ENCODE measurements around the gene TGIF2.
"Not testable (repeated sequence)": the region's sequence is repeated elsewhere in the genome, so short reads cannot be mapped to it uniquely, and the experiment has no call there.

TGIF2 gene

GRCh38 chr20:36613974-36614373 lies 40.6 kb downstream of the TGIF2 start:
- DNase-seq (ENCODE audit: low read depth): no peak

GRCh38 chr20:36614781-36615557 lies 41.6 kb downstream of the TGIF2 start:
- no peak for DNase-seq (ENCODE audit: low read depth)

- no peak for DNase-seq (ENCODE audit: low read depth)
Observed at GRCh38 chr20:36620917-36621316, 47.5 kb downstream of the TGIF2 start.

- DNase-seq (ENCODE audit: low read depth): no peak
Observed at GRCh38 chr20:36623444-36623843, 50.0 kb downstream of the TGIF2 start.

GRCh38 chr20:36624068-36624943 lies 50.9 kb downstream of the TGIF2 start:
- DNase-seq (ENCODE audit: low read depth): no peak

- no peak for DNase-seq (ENCODE audit: low read depth)
Observed at GRCh38 chr20:36624944-36625324, 51.5 kb downstream of the TGIF2 start.

DNA sequence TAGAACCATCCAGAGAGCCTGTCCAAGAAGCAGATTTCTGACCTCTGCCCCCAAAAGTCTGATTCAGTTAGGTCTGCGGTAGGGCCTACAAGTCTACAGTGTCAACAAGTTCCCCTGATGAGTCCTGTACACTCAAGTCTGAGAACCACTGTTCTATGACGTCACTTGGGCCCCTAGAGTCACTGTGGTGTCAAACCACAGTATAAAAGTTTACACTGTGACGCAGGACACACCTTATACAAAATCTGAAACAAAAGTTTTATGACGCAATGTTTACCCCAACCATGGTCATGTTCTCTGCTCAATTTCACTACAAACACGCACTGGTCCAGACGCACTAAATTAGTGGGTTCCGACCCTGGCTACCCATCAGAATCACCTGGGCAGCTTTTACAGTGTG lies 54.7 kb downstream of the TGIF2 start:
- DNase-seq (ENCODE audit: low read depth): no peak

DNA sequence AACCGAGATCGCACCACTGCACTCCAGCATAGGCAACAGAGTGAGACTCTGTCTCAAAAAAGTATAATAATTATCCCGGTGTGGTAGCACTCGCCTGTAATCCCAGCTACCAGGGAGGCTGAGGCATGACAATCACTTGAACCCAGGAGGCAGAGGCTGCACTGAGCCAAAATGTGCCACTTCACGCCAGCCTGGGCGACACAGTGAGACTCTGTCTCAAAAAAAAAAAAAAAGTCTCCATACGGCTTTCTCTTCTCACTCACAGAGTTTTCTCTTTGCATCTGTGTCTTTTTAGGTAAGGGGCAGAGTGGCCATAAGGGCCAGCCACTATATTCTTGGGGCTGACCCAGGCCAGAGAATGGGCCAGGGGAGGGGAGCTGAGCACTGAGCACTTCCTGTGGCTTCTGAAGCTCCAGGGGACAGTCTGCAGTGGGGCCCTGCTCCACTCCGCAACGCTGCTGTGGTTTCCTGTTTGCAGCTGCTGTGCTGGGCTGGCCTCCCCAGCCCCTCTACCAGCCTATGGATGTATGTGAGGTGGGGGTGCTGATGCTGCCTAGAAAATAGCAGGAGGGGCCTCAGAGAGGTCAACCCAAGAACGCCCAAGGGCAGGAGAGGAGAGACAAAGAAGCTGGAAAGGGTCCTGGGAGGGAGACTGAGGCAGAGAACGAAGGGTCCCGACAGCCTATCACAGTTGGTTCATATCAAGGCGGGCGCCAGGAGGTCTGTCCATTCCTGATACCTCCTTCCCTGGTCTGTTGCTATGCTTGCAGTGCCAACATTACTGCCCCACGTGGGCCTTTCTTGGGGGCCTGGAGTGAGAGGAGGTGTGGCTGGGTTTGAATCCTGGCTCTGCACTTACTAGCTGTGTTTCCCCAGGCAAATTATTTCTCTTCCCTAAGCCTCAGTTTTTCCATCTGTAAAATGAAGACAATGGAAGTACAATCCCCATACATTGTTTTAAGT lies 56.6 kb downstream of the TGIF2 start:
- DNase-seq (ENCODE audit: low read depth): no peak

DNA sequence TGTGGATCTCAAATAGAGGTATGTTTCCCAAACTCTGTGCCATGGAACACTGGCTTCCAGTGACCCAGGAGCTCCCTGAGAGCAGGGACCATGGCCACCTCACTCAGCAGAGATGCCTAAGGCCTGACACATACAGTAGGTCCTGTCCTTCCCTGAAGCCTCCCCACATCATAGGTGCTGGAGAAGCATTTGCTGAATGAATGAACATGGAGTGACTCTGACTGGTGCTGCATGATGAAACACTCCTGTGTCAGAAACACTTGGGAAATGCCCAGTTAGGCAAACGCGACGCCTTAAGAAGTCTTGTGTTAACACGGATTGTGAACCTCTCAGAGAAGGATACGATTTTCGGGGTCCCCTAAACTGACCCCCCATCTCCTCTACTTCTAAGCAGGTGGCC lies 58.2 kb downstream of the TGIF2 start:
- DNase-seq (ENCODE audit: low read depth): no peak

- no peak for DNase-seq (ENCODE audit: low read depth)
Observed at GRCh38 chr20:36632147-36632486, 58.7 kb downstream of the TGIF2 start.

DNA sequence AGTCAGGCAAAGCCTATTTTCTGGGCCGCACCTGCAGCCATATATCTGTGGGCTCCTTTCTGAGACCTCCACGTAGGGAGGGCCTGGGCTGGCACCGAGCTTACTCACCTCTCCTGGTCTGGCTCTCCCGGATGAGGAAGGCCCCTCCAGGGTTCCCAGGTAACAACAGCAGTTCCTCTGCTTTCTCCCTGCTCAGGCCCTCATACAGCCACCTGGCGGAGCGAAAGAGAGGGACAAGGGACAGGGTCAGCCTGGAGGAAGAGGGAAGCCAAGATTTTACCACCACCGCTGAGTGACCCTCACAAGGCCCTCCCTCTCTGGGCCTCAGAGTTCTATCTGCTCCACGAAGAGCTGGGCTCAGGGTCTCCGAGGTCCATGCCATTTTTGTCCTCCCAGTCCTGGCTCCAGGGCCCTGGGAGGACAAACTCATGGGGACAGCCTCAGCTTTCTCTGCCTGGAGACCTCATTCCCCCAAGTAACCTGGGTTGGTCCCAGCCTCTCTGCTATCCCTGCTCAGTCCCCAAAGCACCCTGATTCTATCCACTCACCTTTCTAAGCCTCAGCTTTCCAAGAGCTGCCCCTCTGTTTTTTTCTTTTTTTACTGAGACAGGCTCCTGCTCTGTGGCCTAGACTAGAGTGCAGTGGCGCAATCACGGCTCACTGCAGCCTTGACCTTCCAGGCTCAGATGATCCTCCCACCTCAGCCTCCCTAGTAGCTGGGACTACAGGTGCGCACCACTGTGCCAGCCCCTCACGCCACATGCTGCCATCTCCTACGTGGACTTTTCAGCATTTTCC lies 59.3 kb downstream of the TGIF2 start:
- no peak for DNase-seq (ENCODE audit: low read depth)

- DNase-seq (ENCODE audit: low read depth): no peak
Observed at GRCh38 chr20:36633285-36633772, 59.9 kb downstream of the TGIF2 start.

GRCh38 chr20:36634342-36634741 lies 60.9 kb downstream of the TGIF2 start:
- no peak for DNase-seq (ENCODE audit: low read depth)

DNA sequence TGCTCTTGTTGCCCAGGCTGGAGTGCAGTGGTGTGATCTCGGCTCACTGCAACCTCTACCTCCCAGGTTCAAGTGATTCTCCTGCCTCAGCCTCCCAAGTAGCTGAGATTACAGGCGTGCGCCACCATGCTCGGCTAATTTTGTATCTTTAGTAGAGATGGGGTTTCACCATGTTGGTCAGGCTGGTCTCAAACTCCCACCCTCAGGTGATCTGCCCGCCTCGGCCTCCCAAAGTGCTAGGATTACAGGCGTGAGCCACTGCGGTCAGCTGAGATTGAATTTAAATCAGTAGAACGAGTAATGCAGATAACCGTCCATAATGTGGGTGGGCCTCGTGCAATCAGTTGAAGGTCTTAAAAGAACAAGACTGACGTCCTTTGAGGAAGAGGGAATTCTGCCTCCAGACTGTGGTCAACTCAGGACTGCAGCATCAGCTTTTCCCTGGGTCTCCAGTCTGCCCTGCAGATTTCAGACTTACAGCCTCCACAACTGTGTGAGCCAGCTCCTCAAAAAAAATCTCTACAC lies 65.5 kb downstream of the TGIF2 start:
- not testable (repeated sequence) for DNase-seq (ENCODE audit: low read depth)

GRCh38 chr20:36641506-36641843 lies 68.1 kb downstream of the TGIF2 start:
- DNase-seq (ENCODE audit: low read depth): no peak

DNA sequence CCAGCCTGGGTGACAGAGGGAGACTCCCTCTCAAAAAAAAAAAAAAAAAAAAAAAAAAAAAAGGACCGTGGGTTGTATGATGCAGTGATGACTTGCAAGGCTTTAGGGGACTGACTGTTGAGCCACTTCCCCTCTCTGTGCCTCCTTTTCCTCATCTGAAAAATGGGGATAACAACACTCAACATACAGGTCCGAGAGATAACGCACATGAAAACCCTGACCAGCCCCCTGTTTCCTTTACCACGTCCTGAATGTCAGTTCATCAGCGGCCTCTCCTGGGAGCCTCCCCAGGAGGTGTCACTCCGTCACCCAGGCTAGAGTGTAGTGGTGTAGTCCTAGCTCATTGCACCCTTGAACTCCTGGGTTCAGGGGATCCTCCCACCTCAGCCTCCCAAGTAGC lies 68.7 kb downstream of the TGIF2 start:
- DNase-seq (ENCODE audit: low read depth): no peak

Data from T follicular helper cell (primary cell).